GM23338 (cell line): ENCODE measurements around the gene RASIP1.

Source experiments
- EZH2 ChIP-seq: fragments of 200-600 bp; sonication (generic); IDR thresholded peaks from one replicate; pipeline ENCODE4 v1.8.0; 2017; ENCODE audit warnings: antibody characterized with exemption, mild to moderate bottlenecking, low read depth; ENCODE audit not compliant: unreplicated experiment
- JUNB ChIP-seq: IDR thresholded peaks from one replicate; pipeline ENCODE4 v1.6.1; 2016; ENCODE audit warnings: antibody characterized with exemption; ENCODE audit not compliant: unreplicated experiment
- POLR2AphosphoS5 ChIP-seq: IDR thresholded peaks from 2 replicates; pipeline ENCODE4 v1.6.1; 2016; ENCODE audit warnings: antibody characterized with exemption, low read depth
- TF ChIP-seq, protein P1 (sequence below), 2 experiments: fragments of 200-600 bp in 1 of 2; sonication (generic) in 1 of 2; conservative IDR thresholded peaks; 2 replicates each; pipeline versions ENCODE4 v1.5.1 to v1.6.1; 2016 to 2017; ENCODE audit warnings: antibody characterized with exemption in 2 of 2, low read depth in 2 of 2, mild to moderate bottlenecking in 2 of 2, moderate library complexity in 1 of 2

DNA sequence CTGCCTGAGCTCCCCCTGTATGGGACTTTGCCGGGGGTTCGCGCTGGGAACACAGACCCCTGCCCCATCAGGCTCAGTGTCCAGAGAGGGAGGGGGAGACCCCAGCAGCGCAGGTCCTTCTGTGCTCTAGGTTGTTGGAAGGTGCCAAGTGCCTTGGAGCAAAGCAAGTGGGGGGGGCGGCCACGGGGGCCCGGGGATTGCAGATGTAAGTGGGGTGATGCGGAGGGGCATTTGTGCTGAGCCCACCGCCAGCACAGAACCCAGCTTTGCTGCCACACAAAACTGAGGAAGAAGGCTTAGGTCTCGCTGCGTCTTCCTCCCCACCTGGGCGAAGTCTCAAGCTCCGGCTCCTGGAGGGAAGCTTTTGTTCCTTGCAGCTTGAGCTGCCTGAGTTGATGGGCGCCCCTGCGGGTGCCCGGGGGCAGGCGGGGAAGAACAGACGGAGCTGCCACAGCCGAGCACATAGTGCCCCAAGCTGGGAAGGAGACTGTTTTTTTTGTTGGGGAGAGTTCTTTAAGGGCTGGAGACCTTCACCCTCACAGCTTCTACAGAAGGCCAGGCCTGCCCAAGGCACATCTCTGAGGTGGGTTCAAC, 66.1 kb downstream of the RASIP1 start:
- TF ChIP-seq, protein P1, sequence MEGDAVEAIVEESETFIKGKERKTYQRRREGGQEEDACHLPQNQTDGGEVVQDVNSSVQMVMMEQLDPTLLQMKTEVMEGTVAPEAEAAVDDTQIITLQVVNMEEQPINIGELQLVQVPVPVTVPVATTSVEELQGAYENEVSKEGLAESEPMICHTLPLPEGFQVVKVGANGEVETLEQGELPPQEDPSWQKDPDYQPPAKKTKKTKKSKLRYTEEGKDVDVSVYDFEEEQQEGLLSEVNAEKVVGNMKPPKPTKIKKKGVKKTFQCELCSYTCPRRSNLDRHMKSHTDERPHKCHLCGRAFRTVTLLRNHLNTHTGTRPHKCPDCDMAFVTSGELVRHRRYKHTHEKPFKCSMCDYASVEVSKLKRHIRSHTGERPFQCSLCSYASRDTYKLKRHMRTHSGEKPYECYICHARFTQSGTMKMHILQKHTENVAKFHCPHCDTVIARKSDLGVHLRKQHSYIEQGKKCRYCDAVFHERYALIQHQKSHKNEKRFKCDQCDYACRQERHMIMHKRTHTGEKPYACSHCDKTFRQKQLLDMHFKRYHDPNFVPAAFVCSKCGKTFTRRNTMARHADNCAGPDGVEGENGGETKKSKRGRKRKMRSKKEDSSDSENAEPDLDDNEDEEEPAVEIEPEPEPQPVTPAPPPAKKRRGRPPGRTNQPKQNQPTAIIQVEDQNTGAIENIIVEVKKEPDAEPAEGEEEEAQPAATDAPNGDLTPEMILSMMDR (conservative IDR thresholded peaks at IDR 0.05; ENCODE audit: low read depth in 2 of 2): no peak
- TF ChIP-seq JUNB: no peak
- TF ChIP-seq POLR2AphosphoS5: no peak
- no peak for TF ChIP-seq EZH2
